Superior temporal gyrus (tissue), 1 donor: ENCODE data around the gene BAIAP3.
"Not testable (repeated sequence)": the region's sequence is repeated elsewhere in the genome, so short reads cannot be mapped to it uniquely, and the experiment has no call there.

Experiments used
- DNase-seq: peaks from one replicate; pipeline ENCODE4 v3.0.0-alpha.2; 2016; ENCODE audit errors: extremely low spot score

Gene BAIAP3

GRCh38 chr16:1316033-1316405, 17.4 kb upstream of the BAIAP3 start:
- no peak for DNase-seq

GRCh38 chr16:1317479-1318267, 15.8 kb upstream of the BAIAP3 start:
- DNase-seq, result no peak

- no peak for DNase-seq
These were observed 15.2 kb upstream of the BAIAP3 start for GRCh38 chr16:1318268-1318545.

GRCh38 chr16:1319041-1319440, 14.4 kb upstream of the BAIAP3 start:
- no peak for DNase-seq

GRCh38 chr16:1320097-1320496, 13.3 kb upstream of the BAIAP3 start:
- DNase-seq, result no peak

- no peak for DNase-seq
These were observed 12.7 kb upstream of the BAIAP3 start for GRCh38 chr16:1320658-1321240.

- DNase-seq, result no peak
These were observed 11.0 kb upstream of the BAIAP3 start for GRCh38 chr16:1322407-1322806.

- DNase-seq, result peak; percentile 71
These were observed 9.9 kb upstream of the BAIAP3 start for GRCh38 chr16:1323296-1324239.

- no peak for DNase-seq
These were observed 9.1 kb upstream of the BAIAP3 start for GRCh38 chr16:1324286-1324826.

GRCh38 chr16:1325261-1325660, 8.2 kb upstream of the BAIAP3 start:
- no peak for DNase-seq

- DNase-seq, result no peak
These were observed 7.6 kb upstream of the BAIAP3 start for GRCh38 chr16:1325673-1326371.

GRCh38 chr16:1326391-1326790, 7.1 kb upstream of the BAIAP3 start:
- no peak for DNase-seq

GRCh38 chr16:1326946-1327618, 6.4 kb upstream of the BAIAP3 start:
- DNase-seq, result no peak

GRCh38 chr16:1327619-1327947, 5.9 kb upstream of the BAIAP3 start:
- DNase-seq, result no peak

GRCh38 chr16:1328136-1328535, 5.3 kb upstream of the BAIAP3 start:
- not testable (repeated sequence) for DNase-seq

GRCh38 chr16:1328961-1329360, 4.5 kb upstream of the BAIAP3 start:
- not testable (repeated sequence) for DNase-seq

- no peak for DNase-seq
These were observed 3.1 kb upstream of the BAIAP3 start for GRCh38 chr16:1330260-1330914.

GRCh38 chr16:1330931-1331711, 2.3 kb upstream of the BAIAP3 start:
- DNase-seq, result no peak

GRCh38 chr16:1331712-1332617, 1.5 kb upstream of the BAIAP3 start:
- DNase-seq, result no peak
